Measurements from ENCODE around the gene PNN.
"Not testable (repeated sequence)": the region's sequence is repeated elsewhere in the genome, so short reads cannot be mapped to it uniquely, and the experiment has no call there.

PNN gene

GRCh38 chr14:39218171-39218769 is 43.2 kb downstream of the PNN start:
- no peak overlapping the region for H3K9ac ChIP-seq
- H3K9me3 ChIP-seq (ENCODE audit: control insufficient read depth, low read length) = no peaks in the 10 kb centered on the region
- no peak overlapping the region for H2AFZ ChIP-seq
- no peaks in the 10 kb centered on the region for H3K4me1 ChIP-seq
- H3K79me2 ChIP-seq = no peaks in the 10 kb centered on the region
- no peaks in the 10 kb centered on the region for H3K27me3 ChIP-seq (ENCODE audit: control insufficient read depth, insufficient read depth, low read length)
- TF ChIP-seq, protein P1, sequence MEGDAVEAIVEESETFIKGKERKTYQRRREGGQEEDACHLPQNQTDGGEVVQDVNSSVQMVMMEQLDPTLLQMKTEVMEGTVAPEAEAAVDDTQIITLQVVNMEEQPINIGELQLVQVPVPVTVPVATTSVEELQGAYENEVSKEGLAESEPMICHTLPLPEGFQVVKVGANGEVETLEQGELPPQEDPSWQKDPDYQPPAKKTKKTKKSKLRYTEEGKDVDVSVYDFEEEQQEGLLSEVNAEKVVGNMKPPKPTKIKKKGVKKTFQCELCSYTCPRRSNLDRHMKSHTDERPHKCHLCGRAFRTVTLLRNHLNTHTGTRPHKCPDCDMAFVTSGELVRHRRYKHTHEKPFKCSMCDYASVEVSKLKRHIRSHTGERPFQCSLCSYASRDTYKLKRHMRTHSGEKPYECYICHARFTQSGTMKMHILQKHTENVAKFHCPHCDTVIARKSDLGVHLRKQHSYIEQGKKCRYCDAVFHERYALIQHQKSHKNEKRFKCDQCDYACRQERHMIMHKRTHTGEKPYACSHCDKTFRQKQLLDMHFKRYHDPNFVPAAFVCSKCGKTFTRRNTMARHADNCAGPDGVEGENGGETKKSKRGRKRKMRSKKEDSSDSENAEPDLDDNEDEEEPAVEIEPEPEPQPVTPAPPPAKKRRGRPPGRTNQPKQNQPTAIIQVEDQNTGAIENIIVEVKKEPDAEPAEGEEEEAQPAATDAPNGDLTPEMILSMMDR (IDR thresholded peaks at IDR 0.05) = no peak
- H3K36me3 ChIP-seq (ENCODE audit: control insufficient read depth, insufficient read depth, low read length) = no peaks in the 10 kb centered on the region
- no peak overlapping the region for H3K4me3 ChIP-seq (ENCODE audit: low read depth, low read length)
- H3K4me2 ChIP-seq (ENCODE audit: low read length) = no peak overlapping the region
- no peak overlapping the region for H3K27ac ChIP-seq

DNA sequence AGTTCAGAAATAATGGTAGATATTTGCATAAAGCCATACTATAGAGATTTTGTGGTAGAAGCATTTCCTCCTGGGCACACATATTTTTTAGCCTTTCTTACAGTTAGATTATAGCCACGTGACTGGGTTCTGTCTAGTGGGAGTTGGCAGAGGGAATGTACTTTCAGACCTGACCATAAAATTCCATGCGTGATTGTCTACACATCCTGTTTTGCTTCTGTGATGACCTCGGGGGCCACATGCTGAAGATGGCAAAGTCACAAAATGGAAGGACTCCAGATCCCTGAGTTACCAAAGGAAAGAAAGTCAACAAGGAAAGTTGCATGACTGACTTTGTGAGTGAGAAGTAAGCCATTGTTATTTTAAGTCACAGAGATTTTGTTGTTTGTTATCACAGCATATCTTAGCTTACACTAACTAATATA is 44.0 kb downstream of the PNN start:
- no peaks in the 10 kb centered on the region for H3K36me3 ChIP-seq (ENCODE audit: control insufficient read depth, insufficient read depth, low read length)
- no peaks in the 10 kb centered on the region for H3K4me1 ChIP-seq
- no peak overlapping the region for H3K27ac ChIP-seq
- H3K9me3 ChIP-seq (ENCODE audit: control insufficient read depth, low read length) = no peaks in the 10 kb centered on the region
- H3K27me3 ChIP-seq (ENCODE audit: control insufficient read depth, insufficient read depth, low read length) = no peaks in the 10 kb centered on the region
- H3K4me2 ChIP-seq (ENCODE audit: low read length) = no peak overlapping the region
- TF ChIP-seq, protein P1 (IDR thresholded peaks at IDR 0.05) = no peak
- no peaks in the 10 kb centered on the region for H3K79me2 ChIP-seq
- no peak overlapping the region for H3K4me3 ChIP-seq (ENCODE audit: low read depth, low read length)
- H3K9ac ChIP-seq = no peak overlapping the region
- no peak overlapping the region for H2AFZ ChIP-seq

- not testable (repeated sequence) for H3K27me3 ChIP-seq (ENCODE audit: control insufficient read depth, insufficient read depth, low read length); H2AFZ ChIP-seq; H3K9ac ChIP-seq; H3K4me3 ChIP-seq (ENCODE audit: low read depth, low read length); H3K9me3 ChIP-seq (ENCODE audit: control insufficient read depth, low read length); H3K4me2 ChIP-seq (ENCODE audit: low read length); H3K36me3 ChIP-seq (ENCODE audit: control insufficient read depth, insufficient read depth, low read length); H3K27ac ChIP-seq; H3K79me2 ChIP-seq; H3K4me1 ChIP-seq
Measured at GRCh38 chr14:39220473-39220872, 45.4 kb downstream of the PNN start.

- Histone ChIP-seq H3K27me3 (ENCODE audit: control insufficient read depth, insufficient read depth, low read length) (no peaks in the 10 kb centered on the region), H2AFZ (no peak overlapping the region), H3K4me2 (ENCODE audit: low read length) (no peak overlapping the region), H3K9ac (no peak overlapping the region), H3K27ac (no peak overlapping the region), H3K36me3 (ENCODE audit: control insufficient read depth, insufficient read depth, low read length) (no peaks in the 10 kb centered on the region), H3K4me1 (no peaks in the 10 kb centered on the region), H3K4me3 (ENCODE audit: low read depth, low read length) (no peak overlapping the region), H3K9me3 (ENCODE audit: control insufficient read depth, low read length) (no peaks in the 10 kb centered on the region), H3K79me2 (no peaks in the 10 kb centered on the region)
- TF ChIP-seq, protein P1 (IDR thresholded peaks at IDR 0.05) = no peak
Measured at GRCh38 chr14:39228044-39228443, 53.0 kb downstream of the PNN start.

DNA sequence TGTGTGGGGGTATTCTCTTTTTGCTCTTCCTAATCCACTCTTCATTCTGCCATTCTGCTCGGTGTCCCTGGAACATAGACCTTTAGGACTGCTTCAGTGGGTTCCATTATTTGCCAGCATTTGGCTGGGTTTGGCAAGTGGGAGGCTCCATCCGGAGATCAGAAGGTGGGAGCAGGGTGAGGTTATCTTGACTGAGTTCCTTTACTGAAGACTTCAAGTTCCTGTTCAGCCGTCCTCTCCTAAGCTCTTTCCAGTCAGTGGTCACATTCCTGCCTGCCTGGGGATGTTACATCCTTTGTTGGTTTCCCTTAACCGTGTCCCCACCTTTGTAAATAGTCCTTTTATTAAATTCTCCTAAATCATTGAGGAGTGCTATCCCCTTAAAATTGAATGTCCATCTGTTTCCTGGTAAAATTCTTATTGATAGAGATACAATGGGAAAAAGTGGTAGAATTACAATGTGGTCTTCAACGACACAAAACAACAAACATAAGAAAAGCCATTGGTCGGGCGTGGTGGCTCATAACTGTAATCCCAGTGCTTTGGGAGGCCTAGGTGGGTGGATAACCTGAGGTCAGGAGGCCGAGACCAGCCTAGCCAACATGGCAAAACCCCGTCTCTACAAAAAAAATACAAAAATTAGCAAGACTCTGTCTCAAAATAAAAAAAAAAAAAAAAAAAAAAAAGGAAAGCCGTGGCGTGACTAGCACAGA is 53.6 kb downstream of the PNN start:
- H3K36me3 ChIP-seq (ENCODE audit: control insufficient read depth, insufficient read depth, low read length) = no peaks in the 10 kb centered on the region

More for the DNA sequence above, 53.6 kb downstream of the PNN start:
- Histone ChIP-seq H3K4me3 (ENCODE audit: low read depth, low read length) (no peak overlapping the region), H3K9me3 (ENCODE audit: control insufficient read depth, low read length) (no peaks in the 10 kb centered on the region), H3K4me1 (no peaks in the 10 kb centered on the region), H2AFZ (no peak overlapping the region), H3K27me3 (ENCODE audit: control insufficient read depth, insufficient read depth, low read length) (no peaks in the 10 kb centered on the region), H3K4me2 (ENCODE audit: low read length) (no peak overlapping the region), H3K9ac (no peak overlapping the region), H3K79me2 (no peaks in the 10 kb centered on the region), H3K27ac (no peak overlapping the region)
- TF ChIP-seq, protein P1 (IDR thresholded peaks at IDR 0.05) = no peak

All from parathyroid adenoma (tissue), 2 donors.